H1 (cell line): ENCODE data around the gene MPP2. TPM values are rescaled to one million over a fixed set of nuclear protein-coding genes. Genes with fewer than 3 reads are reported as not detected.

Source experiments
- E2F6 ChIP-seq: IDR thresholded peaks from 2 replicates; pipeline ENCODE4 v1.6.1; 2012; ENCODE audit warnings: inconsistent platforms
- GTF2F1 ChIP-seq: IDR thresholded peaks from 2 replicates; pipeline ENCODE4 v1.6.1; 2012; ENCODE audit warnings: low read depth, low read length, improper control_type of control experiment, borderline replicate concordance
- JUND ChIP-seq: IDR thresholded peaks from 2 replicates; pipeline ENCODE4 v1.6.1; 2011; ENCODE audit warnings: mild to moderate bottlenecking, improper control_type of control experiment, low read length
- NANOG ChIP-seq: IDR thresholded peaks from 2 replicates; pipeline ENCODE4 v1.6.1; 2011; ENCODE audit warnings: low read length, low read depth, mild to moderate bottlenecking, inconsistent platforms; ENCODE audit not compliant: insufficient read depth, poor library complexity, severe bottlenecking
- RAD21 ChIP-seq, 2 experiments: IDR thresholded peaks in 1 of 2; conservative IDR thresholded peaks in 1 of 2; 2 replicates each; pipeline ENCODE4 v1.6.1; 2011; ENCODE audit warnings: low read depth in 2 of 2, low read length in 2 of 2, improper control_type of control experiment in 1 of 2, inconsistent platforms in 1 of 2, mild to moderate bottlenecking in 1 of 2, moderate library complexity in 1 of 2
- SAP30 ChIP-seq: fragments of 300-600 bp; sonication (generic); IDR thresholded peaks from 2 replicates; pipeline ENCODE4 v1.7.1; 2012; ENCODE audit warnings: low read length, moderate library complexity, mild to moderate bottlenecking, inconsistent platforms; ENCODE audit not compliant: insufficient read depth, insufficient replicate concordance
- SIN3A ChIP-seq, 2 experiments: IDR thresholded peaks in 1 of 2; conservative IDR thresholded peaks in 1 of 2; 2 replicates each; pipeline ENCODE4 v1.6.1; 2011 to 2012; ENCODE audit warnings: low read length in 2 of 2, improper control_type of control experiment in 1 of 2, low read depth in 1 of 2, mild to moderate bottlenecking in 1 of 2
- SIX5 ChIP-seq: IDR thresholded peaks from 2 replicates; pipeline ENCODE4 v1.6.1; 2011; ENCODE audit warnings: mild to moderate bottlenecking, low read depth, low read length
- polyA plus RNA-seq, 7 experiments: library from polyadenylated mRNA; depleted of rRNA in 3 of 7; stranded (reverse) in 5 of 7; unstranded in 2 of 7; fragments of >200 nt in 5 of 7; fragments of 200-250 nt in 2 of 7; gene quantifications; 1 replicate in 5 of 7; 2 replicates in 1 of 7; 4 replicates in 1 of 7; pipeline versions ENCODE4 v1.2.1 to v1.2.3, GENCODE V29; 2011 to 2013; ENCODE audit warnings: missing spikeins in 2 of 7, mixed read lengths in 2 of 7
- total RNA-seq: library from RNA; stranded (reverse); fragmentation: NEBNext Ultra II Directional; extraction: Animal tissue kit (Norgen Biotek cat#: 25700); gene quantifications from 2 replicates; pipeline ENCODE4 v1.2.1, GENCODE V29; 2021

Gene MPP2
- total and polyA plus RNA-seq, 2 of the 8 experiments (the other 6 are each of a cell fraction or from before 2014, with no cell fraction given), result 30.9 to 34.1 TPM

- TF ChIP-seq SIN3A (conservative IDR thresholded peaks at IDR 0.05 in 1 of 2, IDR thresholded peaks at IDR 0.05 in 1 of 2; ENCODE audit: low read depth in 1 of 2, low read length in 2 of 2) (no peak), SIX5 (no peak), NANOG (no peak), RAD21 (IDR thresholded peaks at IDR 0.05 in 1 of 2, conservative IDR thresholded peaks at IDR 0.05 in 1 of 2; ENCODE audit: low read depth in 2 of 2, low read length in 2 of 2) (no peak), E2F6 (no peak), SAP30 (no peak), GTF2F1 (no peak), JUND (no peak)
Observed at GRCh38 chr17:43898446-43898845, 8.9 kb downstream of the MPP2 start (continued).
